OCI-LY7 (cell line): ENCODE measurements around the gene CFAP74. TPM values are rescaled to one million over a fixed set of nuclear protein-coding genes. Genes with fewer than 3 reads are reported as not detected.
A peak's percentile ranks its signal among the peaks of the same experiment; 100 is the strongest.
"Not testable (repeated sequence)": the region's sequence is repeated elsewhere in the genome, so short reads cannot be mapped to it uniquely, and the experiment has no call there.

Experiments
- BruUV-seq: library from RNA; stranded (reverse); fragments of 400-500 nt; replicated peaks from 2 replicates; lab custom pipeline; 2021; lab: Mats Ljungman, UMichigan
- CTCF ChIA-PET: fragments of 300-600 bp; sonication (Branson Sonifier 250); formaldehyde crosslinking; loops from one replicate; lab custom pipeline; 2022; ENCODE audit warnings: antibody characterized with exemption; ENCODE audit not compliant: unreplicated experiment; lab: Charles Lee
- POLR2A ChIA-PET: fragments of 300-600 bp; sonication (Branson Sonifier 250); formaldehyde crosslinking; loops from one replicate; lab custom pipeline; 2022; ENCODE audit warnings: antibody characterized with exemption; lab: Charles Lee
- DNase-seq: peaks from one replicate; pipeline ENCODE4 v3.0.0-alpha.2; 2015; ENCODE audit warnings: low spot score
- H2AFZ ChIP-seq: fragments of 200-600 bp; sonication (generic), shearing (Covaris generic); 2 replicates; pipeline ENCODE4 v1.6.1; 2014; ENCODE audit warnings: mild to moderate bottlenecking, antibody characterized with exemption, low read length, moderate library complexity
- H3K27ac ChIP-seq: fragments of 200-600 bp; sonication (generic); 2 replicates; pipeline ENCODE4 v1.5.1; 2014; ENCODE audit warnings: mixed run types, low read depth, mild to moderate bottlenecking, moderate library complexity, low read length, inconsistent platforms; ENCODE audit not compliant: poor library complexity, severe bottlenecking
- H3K36me3 ChIP-seq: fragments of 200-600 bp; sonication (generic); 2 replicates; pipeline ENCODE4 v1.6.1; 2014; ENCODE audit warnings: mild to moderate bottlenecking, antibody characterized with exemption, low read length, moderate library complexity, mixed read lengths; ENCODE audit not compliant: insufficient read depth
- H3K4me1 ChIP-seq: fragments of 200-600 bp; sonication (generic); 2 replicates; pipeline ENCODE4 v1.5.1; 2014; ENCODE audit warnings: mild to moderate bottlenecking, low read length; ENCODE audit not compliant: insufficient read depth, poor library complexity, severe bottlenecking
- H3K4me2 ChIP-seq: fragments of 200-600 bp; sonication (generic); 2 replicates; pipeline ENCODE4 v1.6.1; 2014; ENCODE audit warnings: mild to moderate bottlenecking, low read length
- H3K4me3 ChIP-seq: fragments of 200-600 bp; sonication (generic); 2 replicates; pipeline ENCODE4 v1.5.1; 2014; ENCODE audit warnings: mild to moderate bottlenecking, low read depth, low read length; ENCODE audit not compliant: poor library complexity, severe bottlenecking
- H3K79me2 ChIP-seq: fragments of 200-600 bp; sonication (generic); 2 replicates; pipeline ENCODE4 v1.6.1; 2016; ENCODE audit warnings: low read depth, mild to moderate bottlenecking, low read length, moderate library complexity, mixed read lengths; ENCODE audit not compliant: insufficient read depth
- H3K9me2 ChIP-seq: fragments of 200-600 bp; sonication (generic); 2 replicates; pipeline ENCODE4 v1.6.1; 2016; ENCODE audit warnings: mild to moderate bottlenecking, low read length, mixed read lengths; ENCODE audit not compliant: insufficient read depth
- H3K9me3 ChIP-seq: fragments of 200-600 bp; sonication (generic); 2 replicates; pipeline ENCODE4 v1.6.1; 2014; ENCODE audit warnings: mild to moderate bottlenecking, mixed run types, low read length, mixed read lengths
- H4K20me1 ChIP-seq: fragments of 200-600 bp; sonication (generic); 2 replicates; pipeline ENCODE4 v1.6.1; 2014; ENCODE audit warnings: mild to moderate bottlenecking, antibody characterized with exemption, low read length, moderate library complexity, mixed read lengths; ENCODE audit not compliant: insufficient read depth
- EZH2phosphoT487 ChIP-seq: fragments of 200-600 bp; sonication (generic); IDR thresholded peaks from 2 replicates; pipeline ENCODE4 v1.6.1; 2018; ENCODE audit warnings: low read depth, borderline replicate concordance, mild to moderate bottlenecking, mixed run types, antibody characterized with exemption, low read length, moderate library complexity, mixed read lengths
- intact Hi-C: fragments of 100-400 bp; cut with micrococcal nuclease; formaldehyde crosslinking; loops from one replicate; pipeline ENCODE4 v1.10.0; 2022; ENCODE audit not compliant: unreplicated experiment
- total RNA-seq, 2 experiments: library from RNA; depleted of rRNA in 1 of 2; stranded (reverse); fragments of >200 nt in 1 of 2; shearing (Covaris generic) in 1 of 2; gene quantifications; 2 replicates each; pipeline ENCODE4 v1.2.3, GENCODE V29; 2014 to 2022
- TF ChIP-seq, protein P1 (sequence below): fragments of 200-600 bp; sonication (generic); conservative IDR thresholded peaks from 2 replicates; pipeline ENCODE4 v1.5.1; 2014; ENCODE audit warnings: mild to moderate bottlenecking, antibody characterized with exemption, low read length, moderate library complexity, mixed read lengths

CFAP74 gene
- total RNA-seq, 2 experiments from 2014 or later, result not detected

DNA sequence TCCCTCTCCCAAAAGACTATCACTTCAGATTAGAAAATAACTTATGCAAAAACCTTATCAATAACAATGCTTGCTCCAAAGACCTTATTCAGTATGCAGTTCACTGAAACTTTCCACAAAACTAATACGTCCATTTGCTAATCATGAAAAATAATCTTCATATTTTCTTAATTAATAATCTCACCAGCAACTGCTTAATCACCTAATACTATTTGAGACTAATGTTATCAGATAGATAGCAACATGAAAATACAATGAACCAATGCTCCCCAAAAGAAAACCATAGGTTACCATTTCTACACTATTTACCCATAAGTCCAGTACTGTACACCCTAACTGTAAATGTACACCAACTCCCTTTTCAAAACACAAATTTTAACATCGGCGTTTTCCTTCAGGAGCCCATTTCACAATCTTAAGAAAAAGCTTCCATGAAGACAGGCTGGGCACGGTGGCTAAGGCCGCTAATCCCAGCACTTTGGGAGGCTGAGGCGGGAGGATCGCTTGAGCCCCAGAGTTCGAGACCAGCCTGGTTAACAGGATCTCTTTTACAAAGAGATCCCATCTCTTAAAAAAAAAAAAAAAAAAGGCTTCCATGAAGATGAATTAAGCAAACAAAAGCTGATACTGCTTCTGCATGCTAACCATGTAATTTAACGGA, 114.4 kb downstream of the CFAP74 start:
- CTCF ChIA-PET, result no interaction called here
- DNase-seq, result no peak
- H3K4me2 ChIP-seq, result peak overlapping the region; percentile 89
- no peak for TF ChIP-seq EZH2phosphoT487
- TF ChIP-seq, protein P1, sequence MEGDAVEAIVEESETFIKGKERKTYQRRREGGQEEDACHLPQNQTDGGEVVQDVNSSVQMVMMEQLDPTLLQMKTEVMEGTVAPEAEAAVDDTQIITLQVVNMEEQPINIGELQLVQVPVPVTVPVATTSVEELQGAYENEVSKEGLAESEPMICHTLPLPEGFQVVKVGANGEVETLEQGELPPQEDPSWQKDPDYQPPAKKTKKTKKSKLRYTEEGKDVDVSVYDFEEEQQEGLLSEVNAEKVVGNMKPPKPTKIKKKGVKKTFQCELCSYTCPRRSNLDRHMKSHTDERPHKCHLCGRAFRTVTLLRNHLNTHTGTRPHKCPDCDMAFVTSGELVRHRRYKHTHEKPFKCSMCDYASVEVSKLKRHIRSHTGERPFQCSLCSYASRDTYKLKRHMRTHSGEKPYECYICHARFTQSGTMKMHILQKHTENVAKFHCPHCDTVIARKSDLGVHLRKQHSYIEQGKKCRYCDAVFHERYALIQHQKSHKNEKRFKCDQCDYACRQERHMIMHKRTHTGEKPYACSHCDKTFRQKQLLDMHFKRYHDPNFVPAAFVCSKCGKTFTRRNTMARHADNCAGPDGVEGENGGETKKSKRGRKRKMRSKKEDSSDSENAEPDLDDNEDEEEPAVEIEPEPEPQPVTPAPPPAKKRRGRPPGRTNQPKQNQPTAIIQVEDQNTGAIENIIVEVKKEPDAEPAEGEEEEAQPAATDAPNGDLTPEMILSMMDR, result no peak
- H3K9me2 ChIP-seq, result no peaks in the 10 kb centered on the region
- H3K4me1 ChIP-seq, result peaks cover 45% of the 10 kb centered on the region
- peaks cover 38% of the 10 kb centered on the region for H4K20me1 ChIP-seq
- H3K27ac ChIP-seq, result peak overlapping the region; percentile 82
- BruUV-seq, result TSS peak; percentile 66
- H3K9me3 ChIP-seq, result peaks cover 4% of the 10 kb centered on the region; the same call in 1 of the 2 replicates
- no peak overlapping the region for H2AFZ ChIP-seq
- H3K79me2 ChIP-seq, result peaks cover 85% of the 10 kb centered on the region
- POLR2A ChIA-PET, result interaction anchor here (0.5 to 1.4 kb wide), 3 partner anchors 17 to 46 kb away, joined by 3 to 5 read pairs (median 4); no protein-coding TSS in a partner anchor
- intact Hi-C loops, result no loop called here
- H3K4me3 ChIP-seq, result peak overlapping the region; percentile 97
- H3K36me3 ChIP-seq, result peaks cover 56% of the 10 kb centered on the region

DNA sequence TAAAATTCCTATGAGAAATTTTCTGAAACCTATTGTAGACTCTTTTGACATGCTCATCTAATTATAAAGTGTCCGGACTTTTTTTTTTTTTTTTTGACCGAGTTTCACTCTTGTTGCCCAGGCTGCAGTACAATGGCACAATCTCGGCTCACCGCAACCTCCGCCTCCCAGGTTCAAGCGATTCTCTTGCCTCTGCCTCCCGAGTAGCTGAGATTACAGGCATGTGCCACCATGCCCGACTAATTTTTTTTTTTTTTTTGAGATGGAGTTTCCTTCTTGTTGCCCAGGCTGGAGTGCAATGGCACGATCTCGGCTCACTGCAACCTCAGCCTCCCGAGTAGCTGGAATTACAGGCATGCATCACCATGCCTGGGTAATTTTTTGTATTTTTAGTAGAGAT, 119.7 kb downstream of the CFAP74 start:
- Histone ChIP-seq H3K36me3 (peaks cover 92% of the 10 kb centered on the region), H3K79me2 (peaks cover 100% of the 10 kb centered on the region), H3K4me1 (peaks cover 27% of the 10 kb centered on the region), H4K20me1 (peaks cover 64% of the 10 kb centered on the region), H3K4me2 (peak overlapping the region; percentile 28; the same call in 1 of the 2 replicates)
- intact Hi-C loops, H3K9me3 ChIP-seq, H3K27ac ChIP-seq, CTCF ChIA-PET, H3K9me2 ChIP-seq, H2AFZ ChIP-seq, BruUV-seq, DNase-seq, H3K4me3 ChIP-seq: not testable (repeated sequence)
- POLR2A ChIA-PET, result interaction anchor here (0.6 to 0.9 kb wide), 3 partner anchors 14 to 706 kb away, joined by 3 to 4 read pairs (median 3); no protein-coding TSS in a partner anchor

DNA sequence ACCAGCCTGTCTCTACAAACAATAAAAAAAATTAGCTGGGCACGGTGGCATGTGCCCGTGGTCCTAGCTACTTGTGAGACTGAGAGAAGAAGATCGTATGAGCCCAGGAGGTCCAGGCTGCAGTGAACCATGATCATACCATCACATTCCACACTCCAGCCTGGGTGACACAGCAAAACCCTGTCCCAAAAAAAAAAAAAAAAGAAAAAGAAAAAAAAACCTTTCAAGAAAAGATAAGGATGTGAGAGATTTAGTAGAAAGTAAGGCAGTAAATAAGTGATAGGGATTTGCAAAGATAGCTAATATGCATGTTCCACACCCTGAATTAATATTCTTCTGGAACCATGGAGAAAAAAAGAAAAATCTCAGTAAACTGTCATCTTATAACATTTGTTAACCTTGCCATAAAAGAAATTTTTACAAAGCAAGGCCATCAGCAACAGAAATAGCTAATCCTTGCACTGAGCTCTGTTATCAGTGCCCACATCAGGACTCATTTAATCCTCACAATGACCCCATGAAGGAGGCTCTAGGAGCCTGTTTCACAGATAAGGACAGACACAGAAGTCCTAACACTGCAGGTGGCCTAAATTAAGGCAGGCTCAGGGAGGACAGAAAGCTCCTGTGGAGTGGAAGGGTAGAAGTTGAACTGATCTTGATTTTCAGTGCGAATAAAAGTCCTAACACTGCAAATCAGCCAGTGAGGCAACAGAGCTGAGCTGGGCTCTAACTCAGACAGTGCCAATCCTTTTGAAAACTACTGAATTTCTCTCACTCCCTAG, 120.3 kb downstream of the CFAP74 start:
- POLR2A ChIA-PET, result interaction anchor here (0.5 to 1.7 kb wide), 9 partner anchors 9 to 904 kb away, joined by 3 to 11 read pairs (median 5); no protein-coding TSS in a partner anchor
- peaks cover 27% of the 10 kb centered on the region for H3K4me1 ChIP-seq
- no peaks in the 10 kb centered on the region for H3K9me2 ChIP-seq
- H3K9me3 ChIP-seq, result peaks cover 4% of the 10 kb centered on the region; the same call in 1 of the 2 replicates
- TF ChIP-seq, protein P1, result no peak
- no peak for TF ChIP-seq EZH2phosphoT487
- H3K36me3 ChIP-seq, result peaks cover 93% of the 10 kb centered on the region
- intact Hi-C loops, result no loop called here
- no peak overlapping the region for H3K4me3 ChIP-seq
- no peak for DNase-seq
- H3K79me2 ChIP-seq, result peaks cover 100% of the 10 kb centered on the region
- H3K27ac ChIP-seq, result no peak overlapping the region
- H3K4me2 ChIP-seq, result peak overlapping the region; percentile 28; the same call in 1 of the 2 replicates
- no peak overlapping the region for H2AFZ ChIP-seq
- CTCF ChIA-PET, result no interaction called here
- BruUV-seq, result TSS peak; percentile 16
- H4K20me1 ChIP-seq, result peaks cover 62% of the 10 kb centered on the region
